Activated CD4-positive, alpha-beta memory T cell treated with anti-CD3 and anti-CD28 coated beads for 36 hours (primary cell): ENCODE results near the gene DOCK2. TPM values are rescaled to one million over a fixed set of nuclear protein-coding genes. Genes with fewer than 3 reads are reported as not detected.

Experiments used
- CTCF ChIA-PET: fragments of 350-600 bp; sonication (Branson Sonifier 250); formaldehyde crosslinking; loops from one replicate; lab custom pipeline; 2021; ENCODE audit warnings: antibody characterized with exemption, inconsistent platforms; lab: Charles Lee
- POLR2A ChIA-PET: fragments of 350-600 bp; sonication (Branson Sonifier 250); formaldehyde crosslinking; loops from one replicate; lab custom pipeline; 2021; ENCODE audit warnings: antibody characterized with exemption; lab: Charles Lee
- DNase-seq: peaks from one replicate; pipeline ENCODE4 v3.0.0-alpha.2; 2020
- H3K27ac Mint-ChIP-seq: one replicate; pipeline ENCODE4 v1.8.0; 2021; ENCODE audit warnings: mixed read lengths
- H3K27me3 Mint-ChIP-seq: one replicate; pipeline ENCODE4 v1.8.0; 2021; ENCODE audit warnings: mixed read lengths
- H3K36me3 Mint-ChIP-seq: one replicate; pipeline ENCODE4 v1.8.0; 2021; ENCODE audit warnings: mixed read lengths
- H3K4me1 Mint-ChIP-seq: one replicate; pipeline ENCODE4 v1.8.0; 2021; ENCODE audit warnings: low read depth, mixed read lengths
- H3K4me3 Mint-ChIP-seq: one replicate; pipeline ENCODE4 v1.8.0; 2021; ENCODE audit warnings: mild to moderate bottlenecking, mixed read lengths
- H3K9me3 Mint-ChIP-seq: one replicate; pipeline ENCODE4 v1.8.0; 2021; ENCODE audit warnings: mixed read lengths
- intact Hi-C: fragments of 100-400 bp; cut with micrococcal nuclease; formaldehyde crosslinking; loops from one replicate; pipeline ENCODE4 v1.15.1; 2023
- total RNA-seq, 2 experiments: library from RNA; stranded (reverse); gene quantifications; one replicate each; pipeline ENCODE4 v1.2.3, GENCODE V29; 2021

The DOCK2 gene
- total RNA-seq, 2 experiments from 2014 or later, result 191 to 205 TPM

GRCh38 chr5:169921949-169922348 lies 284.9 kb downstream of the DOCK2 start:
- H3K36me3 Mint-ChIP-seq, result peaks cover 7% of the 10 kb centered on the region
- DNase-seq, result no peak
- peaks cover 10% of the 10 kb centered on the region for H3K4me1 Mint-ChIP-seq
- H3K9me3 Mint-ChIP-seq, result no peaks in the 10 kb centered on the region
- POLR2A ChIA-PET, result no interaction called here
- H3K27ac Mint-ChIP-seq, result no peak overlapping the region
- CTCF ChIA-PET, result interaction anchor here (1.2 kb wide), 1 partner anchor 58 kb away, joined by 3 read pairs; the partner anchor contains the start of gene INSYN2B
- intact Hi-C loops, result no loop called here
- H3K27me3 Mint-ChIP-seq, result no peaks in the 10 kb centered on the region
- no peak overlapping the region for H3K4me3 Mint-ChIP-seq

GRCh38 chr5:169922474-169922873 lies 285.4 kb downstream of the DOCK2 start:
- H3K4me1 Mint-ChIP-seq, result peaks cover 12% of the 10 kb centered on the region
- ChIA-PET POLR2A (interaction anchor here (0.7 kb wide), 1 partner anchor 458 kb away, joined by 3 read pairs; no protein-coding TSS in a partner anchor), CTCF (interaction anchor here (1.2 kb wide), 1 partner anchor 57 kb away, joined by 3 read pairs; the partner anchor contains the start of gene INSYN2B)
- H3K4me3 Mint-ChIP-seq, result no peak overlapping the region
- no peak for DNase-seq
- no peaks in the 10 kb centered on the region for H3K27me3 Mint-ChIP-seq
- intact Hi-C loops, result no loop called here
- H3K9me3 Mint-ChIP-seq, result no peaks in the 10 kb centered on the region
- H3K36me3 Mint-ChIP-seq, result peaks cover 9% of the 10 kb centered on the region
- no peak overlapping the region for H3K27ac Mint-ChIP-seq

- no peaks in the 10 kb centered on the region for H3K9me3 Mint-ChIP-seq
- peak; percentile 15 for DNase-seq
- peaks cover 14% of the 10 kb centered on the region for H3K4me1 Mint-ChIP-seq
- no peak overlapping the region for H3K4me3 Mint-ChIP-seq
- peaks cover 11% of the 10 kb centered on the region for H3K36me3 Mint-ChIP-seq
- POLR2A ChIA-PET, result no interaction called here
- H3K27ac Mint-ChIP-seq, result no peak overlapping the region
- CTCF ChIA-PET, result interaction anchor here (0.8 kb wide), 1 partner anchor 11 kb away, joined by 3 read pairs; no protein-coding TSS in a partner anchor
- no peaks in the 10 kb centered on the region for H3K27me3 Mint-ChIP-seq
- intact Hi-C loops, result no loop called here
Observed at GRCh38 chr5:169923988-169924387, 286.9 kb downstream of the DOCK2 start.

GRCh38 chr5:169933127-169933526 lies 296.1 kb downstream of the DOCK2 start:
- H3K27ac Mint-ChIP-seq, result no peak overlapping the region
- CTCF ChIA-PET, result interaction anchor here (0.6 kb wide), 1 partner anchor 233 kb away, joined by 3 read pairs; no protein-coding TSS in a partner anchor
- intact Hi-C loops, result no loop called here
- H3K9me3 Mint-ChIP-seq, result no peaks in the 10 kb centered on the region
- POLR2A ChIA-PET, result interaction anchor here (0.6 kb wide), 1 partner anchor 310 kb away, joined by 4 read pairs; no protein-coding TSS in a partner anchor
- no peak overlapping the region for H3K4me3 Mint-ChIP-seq
- H3K4me1 Mint-ChIP-seq, result peaks cover 44% of the 10 kb centered on the region
- H3K36me3 Mint-ChIP-seq, result peaks cover 4% of the 10 kb centered on the region
- no peak for DNase-seq
- H3K27me3 Mint-ChIP-seq, result no peaks in the 10 kb centered on the region

- H3K4me3 Mint-ChIP-seq, result no peak overlapping the region
Observed at GRCh38 chr5:169933616-169934015, 296.5 kb downstream of the DOCK2 start.

GRCh38 chr5:169934990-169935389 lies 297.9 kb downstream of the DOCK2 start:
- Mint-ChIP-seq H3K27ac (no peak overlapping the region), H3K4me3 (no peak overlapping the region), H3K36me3 (peaks cover 2% of the 10 kb centered on the region), H3K9me3 (no peaks in the 10 kb centered on the region), H3K27me3 (no peaks in the 10 kb centered on the region), H3K4me1 (peaks cover 42% of the 10 kb centered on the region)
- CTCF ChIA-PET, result interaction anchor here (1.2 kb wide), 1 partner anchor 11 kb away, joined by 3 read pairs; no protein-coding TSS in a partner anchor
- POLR2A ChIA-PET, result no interaction called here
- intact Hi-C loops, result no loop called here
- no peak for DNase-seq

More at GRCh38 chr5:169933616-169934015, 296.5 kb downstream of the DOCK2 start:
- intact Hi-C loops, result no loop called here
- POLR2A ChIA-PET, result interaction anchor here (0.6 kb wide), 1 partner anchor 310 kb away, joined by 4 read pairs; no protein-coding TSS in a partner anchor
- H3K36me3 Mint-ChIP-seq, result peaks cover 2% of the 10 kb centered on the region
- H3K27me3 Mint-ChIP-seq, result no peaks in the 10 kb centered on the region
- DNase-seq, result no peak
- H3K9me3 Mint-ChIP-seq, result no peaks in the 10 kb centered on the region
- CTCF ChIA-PET, result interaction anchor here (0.6 kb wide), 1 partner anchor 233 kb away, joined by 3 read pairs; no protein-coding TSS in a partner anchor
- H3K4me1 Mint-ChIP-seq, result peaks cover 42% of the 10 kb centered on the region
- no peak overlapping the region for H3K27ac Mint-ChIP-seq

GRCh38 chr5:169935762-169936161 lies 298.7 kb downstream of the DOCK2 start:
- H3K27ac Mint-ChIP-seq, result no peak overlapping the region
- peaks cover 42% of the 10 kb centered on the region for H3K4me1 Mint-ChIP-seq
- H3K27me3 Mint-ChIP-seq, result no peaks in the 10 kb centered on the region
- ChIA-PET POLR2A (no interaction called here), CTCF (interaction anchor here (1.2 kb wide), 1 partner anchor 11 kb away, joined by 3 read pairs; no protein-coding TSS in a partner anchor)
- H3K4me3 Mint-ChIP-seq, result no peak overlapping the region
- no peak for DNase-seq
- intact Hi-C loops, result no loop called here
- H3K9me3 Mint-ChIP-seq, result no peaks in the 10 kb centered on the region
- H3K36me3 Mint-ChIP-seq, result peaks cover 2% of the 10 kb centered on the region

- Mint-ChIP-seq H3K36me3 (no peaks in the 10 kb centered on the region), H3K4me1 (peaks cover 22% of the 10 kb centered on the region), H3K27ac (no peak overlapping the region), H3K9me3 (no peaks in the 10 kb centered on the region), H3K27me3 (no peaks in the 10 kb centered on the region), H3K4me3 (no peak overlapping the region)
- CTCF ChIA-PET, result no interaction called here
- no peak for DNase-seq
- POLR2A ChIA-PET, result no interaction called here
- intact Hi-C loops, result no loop called here
Observed at GRCh38 chr5:169938439-169938838, 301.4 kb downstream of the DOCK2 start.

- CTCF ChIA-PET, result no interaction called here
- DNase-seq, result no peak
- POLR2A ChIA-PET, result no interaction called here
- intact Hi-C loops, result no loop called here
- no peak overlapping the region for H3K27ac Mint-ChIP-seq
- H3K9me3 Mint-ChIP-seq, result no peaks in the 10 kb centered on the region
- no peaks in the 10 kb centered on the region for H3K27me3 Mint-ChIP-seq
- H3K36me3 Mint-ChIP-seq, result no peaks in the 10 kb centered on the region
- H3K4me3 Mint-ChIP-seq, result no peak overlapping the region
- H3K4me1 Mint-ChIP-seq, result peaks cover 9% of the 10 kb centered on the region
Observed at GRCh38 chr5:169939731-169940130, 302.7 kb downstream of the DOCK2 start.

GRCh38 chr5:169941542-169941941 lies 304.5 kb downstream of the DOCK2 start:
- intact Hi-C loops, result no loop called here
- Mint-ChIP-seq H3K27ac (no peak overlapping the region), H3K9me3 (no peaks in the 10 kb centered on the region), H3K4me1 (no peaks in the 10 kb centered on the region), H3K27me3 (no peaks in the 10 kb centered on the region), H3K4me3 (no peak overlapping the region), H3K36me3 (peaks cover 2% of the 10 kb centered on the region)
- DNase-seq, result no peak
- ChIA-PET POLR2A (no interaction called here), CTCF (no interaction called here)

GRCh38 chr5:169942181-169942580 lies 305.1 kb downstream of the DOCK2 start:
- Mint-ChIP-seq H3K4me1 (no peaks in the 10 kb centered on the region), H3K4me3 (no peak overlapping the region), H3K27ac (no peak overlapping the region), H3K9me3 (no peaks in the 10 kb centered on the region), H3K27me3 (no peaks in the 10 kb centered on the region), H3K36me3 (peaks cover 2% of the 10 kb centered on the region)
- ChIA-PET POLR2A (no interaction called here), CTCF (no interaction called here)
- DNase-seq, result no peak
- intact Hi-C loops, result no loop called here

GRCh38 chr5:169943026-169943425 lies 306.0 kb downstream of the DOCK2 start:
- DNase-seq, result no peak
- no peaks in the 10 kb centered on the region for H3K4me1 Mint-ChIP-seq
- no peak overlapping the region for H3K4me3 Mint-ChIP-seq
- H3K36me3 Mint-ChIP-seq, result peaks cover 2% of the 10 kb centered on the region
- intact Hi-C loops, result no loop called here
- H3K27me3 Mint-ChIP-seq, result no peaks in the 10 kb centered on the region
- no peak overlapping the region for H3K27ac Mint-ChIP-seq
- POLR2A ChIA-PET, result no interaction called here
- CTCF ChIA-PET, result interaction anchor here (0.7 kb wide), 1 partner anchor 492 kb away, joined by 3 read pairs; no protein-coding TSS in a partner anchor
- no peaks in the 10 kb centered on the region for H3K9me3 Mint-ChIP-seq

- Mint-ChIP-seq H3K4me1 (no peaks in the 10 kb centered on the region), H3K4me3 (no peak overlapping the region), H3K36me3 (peaks cover 6% of the 10 kb centered on the region), H3K9me3 (no peaks in the 10 kb centered on the region), H3K27ac (no peak overlapping the region), H3K27me3 (no peaks in the 10 kb centered on the region)
- intact Hi-C loops, result no loop called here
- DNase-seq, result no peak
- ChIA-PET POLR2A (no interaction called here), CTCF (no interaction called here)
Observed at GRCh38 chr5:169944115-169944514, 307.0 kb downstream of the DOCK2 start.
